HG03103 (cell line): ENCODE results near the gene BAAT.
"Not testable (repeated sequence)": the region's sequence is repeated elsewhere in the genome, so short reads cannot be mapped to it uniquely, and the experiment has no call there.

Experiments
- ATAC-seq: cut with Tn5 transposase; IDR thresholded peaks from one replicate; pipeline ENCODE4 v1.9.1; 2021; ENCODE audit warnings: low read depth; ENCODE audit not compliant: unreplicated experiment

Gene BAAT

GRCh38 chr9:101384873-101385536, at the start of gene BAAT:
Gene BAAT, minus strand, starts transcription at chr9:101385006. Its CDS starts 13,602 bp downstream, at chr9:101371404.
- ATAC-seq: not testable (repeated sequence)

- ATAC-seq: no peak
Observed at GRCh38 chr9:101433229-101433628, 48.4 kb upstream of the BAAT start.

- ATAC-seq: no peak
Observed at GRCh38 chr9:101432740-101433139, 47.9 kb upstream of the BAAT start.

- no peak for ATAC-seq
Observed at GRCh38 chr9:101432171-101432570, 47.4 kb upstream of the BAAT start.

- no peak for ATAC-seq
Observed at GRCh38 chr9:101429736-101430135, 44.9 kb upstream of the BAAT start.

GRCh38 chr9:101428909-101429308, 44.1 kb upstream of the BAAT start:
- no peak for ATAC-seq

GRCh38 chr9:101427957-101428655, 43.3 kb upstream of the BAAT start:
- ATAC-seq: peak; percentile 54

GRCh38 chr9:101427358-101427757, 42.6 kb upstream of the BAAT start:
- no peak for ATAC-seq

GRCh38 chr9:101421653-101422065, 36.9 kb upstream of the BAAT start:
- ATAC-seq: no peak

- ATAC-seq: no peak
Observed at GRCh38 chr9:101419863-101420262, 35.1 kb upstream of the BAAT start.

- ATAC-seq: no peak
Observed at GRCh38 chr9:101418518-101419430, 34.0 kb upstream of the BAAT start.

- no peak for ATAC-seq
Observed at GRCh38 chr9:101417977-101418376, 33.2 kb upstream of the BAAT start.

- ATAC-seq: no peak
Observed at GRCh38 chr9:101417389-101417788, 32.6 kb upstream of the BAAT start.

GRCh38 chr9:101415578-101415977, 30.8 kb upstream of the BAAT start:
- no peak for ATAC-seq

- no peak for ATAC-seq
Observed at GRCh38 chr9:101414839-101415238, 30.0 kb upstream of the BAAT start.

- ATAC-seq: no peak
Observed at GRCh38 chr9:101409079-101409477, 24.3 kb upstream of the BAAT start.

GRCh38 chr9:101408374-101409078, 23.7 kb upstream of the BAAT start:
- ATAC-seq: no peak

- no peak for ATAC-seq
Observed at GRCh38 chr9:101403516-101404285, 18.9 kb upstream of the BAAT start.

GRCh38 chr9:101400120-101400519, 15.3 kb upstream of the BAAT start:
- no peak for ATAC-seq

- no peak for ATAC-seq
Observed at GRCh38 chr9:101399643-101399970, 14.8 kb upstream of the BAAT start.
